C4-2B (cell line): Measurements from ENCODE around the gene OAT.
A peak's percentile ranks its signal among the peaks of the same experiment; 100 is the strongest.

Source experiments
- H3K27ac ChIP-seq: fragments of 450-650 bp; 2 replicates; pipeline ENCODE4 v1.5.1; 2017
- CTCF ChIP-seq: fragments of 450-650 bp; conservative IDR thresholded peaks from 2 replicates; pipeline ENCODE4 v1.5.1; 2017; ENCODE audit warnings: mild to moderate bottlenecking
- ZFX ChIP-seq: fragments of 450-650 bp; IDR thresholded peaks from 2 replicates; pipeline ENCODE4 v1.6.1; 2017

Gene OAT

DNA sequence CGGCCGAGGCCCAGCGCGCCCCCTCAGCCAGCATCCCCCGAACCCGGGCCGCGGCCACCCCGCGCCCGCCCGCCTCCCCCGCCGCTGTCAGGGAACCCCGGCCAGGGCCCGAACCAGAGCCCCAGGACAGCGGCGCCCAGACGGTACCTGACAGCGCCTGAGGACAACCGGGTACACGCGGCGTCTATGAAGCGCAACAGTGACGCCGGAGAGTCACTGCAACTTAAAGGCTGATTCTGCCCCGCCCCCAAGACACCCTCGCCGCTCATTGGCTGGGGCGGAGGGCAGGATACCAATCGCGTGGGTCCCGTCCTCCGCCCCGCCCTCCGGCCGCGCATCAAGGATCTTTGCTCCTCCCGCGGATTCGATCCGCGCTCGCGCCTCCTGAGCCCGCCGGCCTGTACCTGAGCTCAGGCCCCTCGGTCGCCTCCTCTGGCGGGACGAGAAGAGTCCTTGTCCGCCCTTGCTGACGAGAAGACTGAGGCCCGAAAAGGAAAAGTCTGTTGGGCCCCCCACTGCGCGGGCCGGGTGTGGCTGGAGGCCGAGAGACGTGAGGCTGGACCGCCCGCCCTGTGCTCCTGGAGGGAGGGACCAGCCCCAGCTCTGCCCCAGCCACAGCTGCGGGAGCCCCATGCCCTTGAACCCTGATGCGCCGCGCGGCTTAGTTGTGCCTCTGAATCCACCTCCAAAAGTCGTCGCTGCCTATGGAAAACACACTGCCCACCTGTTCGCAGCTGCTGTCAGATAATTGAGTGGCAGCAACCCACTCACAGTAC, at the start of gene OAT:
TSS of gene OAT (minus strand) at position 198 of the 776 bp plus-strand sequence. CDS start 6,752 bp downstream, outside the sequence.
- H3K27ac ChIP-seq, result peak within 1 kb of the TSS; percentile 42
- TF ChIP-seq ZFX (no peak; the same call in 1 of the 2 replicates), CTCF (no peak; the same call in 1 of the 2 replicates)

- TF ChIP-seq ZFX, result no peak
- TF ChIP-seq CTCF, result no peak
- H3K27ac ChIP-seq, result no peak overlapping the region
Observed at GRCh38 chr10:124467165-124467564, 48.4 kb upstream of the OAT start.

DNA sequence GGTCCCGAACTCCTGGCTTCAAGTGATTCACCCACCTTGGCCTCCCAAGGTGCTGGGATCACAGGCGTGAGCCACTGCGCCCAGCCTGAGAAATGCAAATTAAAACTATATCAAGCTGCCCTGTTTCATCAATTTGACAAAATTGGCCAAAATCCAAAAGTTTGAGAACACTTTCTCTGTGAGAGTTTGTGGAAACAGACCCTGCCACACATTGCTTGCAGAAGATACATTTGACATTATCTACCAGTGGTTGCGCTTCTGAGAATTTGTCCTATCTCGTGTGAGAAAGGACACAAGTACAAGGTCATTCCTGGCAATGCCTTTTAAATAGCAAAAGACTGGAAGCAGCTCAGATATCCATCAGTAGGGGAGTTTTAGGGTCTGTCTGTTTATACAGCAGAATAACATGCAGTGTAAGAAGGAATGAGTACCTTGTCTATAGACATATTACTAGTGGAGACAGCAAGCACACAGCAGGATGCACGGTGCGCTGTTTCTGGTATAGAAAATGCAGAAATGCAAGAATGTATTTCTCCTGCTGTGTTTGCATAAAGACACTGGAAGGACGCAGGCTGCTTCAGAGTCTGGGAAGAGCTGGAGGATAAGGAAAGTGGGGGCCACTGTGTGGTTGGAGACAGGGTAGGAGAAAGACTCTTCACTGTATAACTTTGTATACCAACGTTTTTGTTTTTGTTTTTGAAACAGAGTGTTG, 47.2 kb upstream of the OAT start:
- H3K27ac ChIP-seq, result no peak overlapping the region; the same call in 1 of the 2 replicates
- TF ChIP-seq CTCF (no peak), ZFX (no peak)

DNA sequence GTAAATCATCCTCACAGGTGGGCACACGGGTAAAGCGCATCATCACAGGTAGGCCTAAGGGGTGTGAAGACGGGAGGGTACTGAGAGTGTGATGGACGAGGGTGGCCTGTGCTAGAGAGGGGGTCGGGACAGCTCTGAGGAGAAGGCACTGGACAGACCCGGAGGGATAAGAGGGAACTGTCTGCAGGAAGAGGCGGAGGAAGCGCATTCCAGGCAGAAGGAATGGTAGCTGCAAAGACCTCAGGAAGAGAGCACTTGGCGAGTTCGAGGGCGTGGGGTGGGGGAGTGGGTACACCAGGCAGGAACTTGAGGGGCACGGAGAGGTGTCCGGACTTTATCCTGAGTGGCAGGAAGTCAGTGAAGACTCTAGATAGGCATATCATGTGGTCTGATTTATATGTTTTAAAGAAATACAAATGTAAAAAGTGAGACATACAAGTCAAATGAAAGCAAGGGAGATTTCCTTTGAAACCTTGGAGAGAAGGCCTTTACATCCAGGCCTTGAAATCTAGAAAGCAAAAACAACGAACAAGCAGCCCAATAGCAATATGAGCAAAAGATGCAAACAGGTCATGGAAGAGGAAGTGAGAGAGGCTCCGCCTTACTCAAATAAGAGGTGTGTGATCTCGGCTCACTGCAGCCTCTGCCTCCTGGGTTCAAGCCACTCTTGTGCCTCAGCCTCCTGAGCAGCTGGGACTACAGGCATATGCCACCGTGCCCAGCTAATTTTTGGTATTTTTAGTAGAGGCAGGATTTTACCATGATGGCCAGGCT, 46.5 kb upstream of the OAT start:
- no peak overlapping the region; the same call in 1 of the 2 replicates for H3K27ac ChIP-seq
- no peak for TF ChIP-seq CTCF
- no peak for TF ChIP-seq ZFX

DNA sequence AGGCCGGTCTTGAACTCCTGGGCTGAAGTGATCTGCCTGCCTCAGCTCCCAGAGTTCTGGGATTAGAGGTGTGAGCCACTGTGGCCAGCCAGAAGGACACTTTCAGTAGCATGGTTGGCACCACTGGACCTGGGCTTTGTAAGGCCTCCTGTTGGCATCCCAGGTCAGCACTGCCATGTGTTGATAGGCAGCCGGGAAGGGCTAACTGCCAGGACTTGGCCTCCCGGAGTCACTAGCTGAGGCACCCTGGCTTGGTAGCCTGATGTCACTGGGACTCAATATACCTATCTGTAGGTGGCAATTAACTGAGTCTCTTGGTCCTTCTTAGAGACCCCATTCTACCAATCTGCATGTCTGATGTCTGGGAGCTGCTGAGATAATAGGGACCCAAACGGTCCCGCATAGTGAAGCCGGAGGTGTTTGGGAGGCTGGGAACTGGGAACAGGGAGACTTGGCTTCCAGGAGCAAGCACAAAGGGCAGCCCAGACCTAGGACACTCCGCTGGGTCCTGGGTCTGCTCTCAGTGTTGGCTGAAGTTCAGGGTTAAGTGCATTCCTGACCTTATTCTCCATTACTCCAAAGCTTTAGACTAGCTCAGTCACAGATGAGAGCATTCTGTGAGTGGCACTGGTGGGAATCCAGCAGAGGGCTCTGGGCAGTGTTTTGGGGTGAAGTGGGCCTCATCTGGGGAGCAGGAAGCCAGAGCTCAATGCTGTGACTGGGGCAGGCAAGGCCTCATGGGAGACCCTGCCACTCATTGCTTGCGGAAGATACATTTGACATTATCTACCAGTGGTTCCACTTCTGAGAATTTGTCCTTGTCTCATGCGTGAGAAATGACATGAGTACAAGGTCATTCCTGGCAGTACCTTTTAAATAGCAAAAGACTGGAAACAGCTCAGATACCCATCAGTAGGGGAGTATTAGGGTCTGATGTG, 45.6 kb upstream of the OAT start:
- TF ChIP-seq ZFX (no peak), CTCF (no peak)
- H3K27ac ChIP-seq, result no peak overlapping the region

DNA sequence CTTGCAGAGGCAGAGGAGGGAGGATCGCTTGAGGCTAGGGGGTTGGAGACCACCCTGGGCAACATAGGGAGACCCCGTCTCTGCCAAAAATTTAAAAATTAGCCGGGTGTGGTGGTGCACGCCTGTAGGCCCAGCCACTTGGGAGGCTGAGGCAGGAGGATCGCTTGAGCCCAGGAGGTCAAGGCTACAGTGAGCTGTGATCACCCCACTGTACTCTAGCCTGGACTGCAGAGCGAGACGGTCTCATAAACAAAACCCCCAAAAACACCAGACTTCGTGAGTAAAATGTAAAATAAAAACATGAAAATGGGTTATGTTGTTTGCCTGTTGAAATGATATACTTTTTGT, 43.6 kb upstream of the OAT start:
- peak overlapping the region; percentile 74 for H3K27ac ChIP-seq

More for the DNA sequence above, 43.6 kb upstream of the OAT start:
- TF ChIP-seq ZFX, result no peak
- no peak for TF ChIP-seq CTCF
